HG02763 (cell line): ENCODE results near the gene SLC39A13.
"Not testable (repeated sequence)": the region's sequence is repeated elsewhere in the genome, so short reads cannot be mapped to it uniquely, and the experiment has no call there.

ENCODE experiments used
- ATAC-seq: cut with Tn5 transposase; IDR thresholded peaks from one replicate; pipeline ENCODE4 v1.9.1; 2021; ENCODE audit warnings: mild to moderate bottlenecking, moderate library complexity; ENCODE audit not compliant: unreplicated experiment

The SLC39A13 gene

DNA sequence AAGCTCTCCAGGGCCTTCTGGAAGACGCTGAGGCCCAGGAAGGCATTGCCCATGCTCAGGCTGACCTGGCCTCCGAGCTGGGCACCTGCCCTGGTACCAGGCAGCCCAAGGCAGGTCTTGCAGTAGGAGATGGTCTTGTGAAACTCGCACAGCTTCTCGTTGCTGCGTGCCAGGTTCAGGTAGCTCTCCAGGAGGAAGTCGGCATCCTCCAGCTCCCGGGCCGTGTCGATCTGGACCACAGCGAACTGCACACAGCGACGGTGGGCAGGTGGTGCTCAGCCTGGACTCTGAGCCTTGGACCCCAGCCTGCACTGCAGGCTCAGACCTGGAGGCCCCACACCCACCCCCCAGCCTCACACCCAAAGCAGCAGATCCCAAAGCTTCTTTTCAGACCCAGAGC is 39.5 kb downstream of the SLC39A13 start:
- no peak for ATAC-seq

- ATAC-seq: no peak
These were observed 40.4 kb downstream of the SLC39A13 start, which contains the start of gene RAPSN for GRCh38 chr11:47448566-47449427. RAPSN (minus strand) TSS chr11:47449136; CDS start chr11:47448964, 172 bp downstream.

- no peak for ATAC-seq
These were observed 41.2 kb downstream of the SLC39A13 start for GRCh38 chr11:47449541-47449940.

GRCh38 chr11:47451436-47451835 is 43.0 kb downstream of the SLC39A13 start:
- no peak for ATAC-seq

GRCh38 chr11:47451990-47452389 is 43.6 kb downstream of the SLC39A13 start:
- no peak for ATAC-seq

- ATAC-seq: no peak
These were observed 45.0 kb downstream of the SLC39A13 start for GRCh38 chr11:47453365-47453764.

DNA sequence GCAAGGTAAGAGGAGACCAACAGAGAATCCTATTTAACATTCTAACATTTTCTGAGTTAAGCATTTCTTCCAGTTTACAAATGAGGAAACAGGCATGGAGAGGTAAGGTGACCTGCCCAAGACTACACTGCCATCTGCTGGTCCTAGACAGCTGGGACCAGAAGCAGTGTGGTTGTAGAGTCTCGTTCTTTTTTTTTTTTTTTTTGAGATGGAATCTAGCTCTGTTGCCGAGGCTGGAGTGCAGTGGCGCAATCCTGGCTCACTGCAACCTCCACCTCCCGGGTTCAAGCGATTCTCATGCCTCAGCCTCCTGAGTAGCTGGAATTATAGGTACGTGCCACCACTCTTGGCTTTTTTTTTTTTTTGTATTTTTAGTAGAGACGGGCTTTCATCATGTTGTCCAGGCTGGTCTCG is 45.9 kb downstream of the SLC39A13 start:
- not testable (repeated sequence) for ATAC-seq

GRCh38 chr11:47460571-47461235 is 52.3 kb downstream of the SLC39A13 start:
- ATAC-seq: no peak

DNA sequence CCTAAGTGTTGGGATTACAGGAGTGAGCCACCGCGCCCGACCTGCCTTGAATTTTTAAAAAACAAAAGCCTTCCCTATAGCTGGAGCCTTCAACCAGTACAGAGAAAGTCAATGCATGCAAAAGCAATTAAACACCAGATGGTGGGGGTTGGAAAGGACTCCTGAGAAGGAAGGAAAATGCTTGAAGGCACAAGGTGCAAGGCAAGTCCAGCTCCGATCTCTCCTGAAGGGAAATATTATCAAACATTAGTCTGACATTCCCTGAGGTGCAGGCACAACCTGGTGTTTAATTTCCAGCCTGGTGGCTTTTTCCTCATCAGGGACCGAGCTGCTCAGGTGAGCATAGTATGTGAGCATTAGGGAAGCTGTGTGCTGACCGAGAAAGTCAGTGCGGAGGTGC is 53.5 kb downstream of the SLC39A13 start:
- ATAC-seq: no peak

DNA sequence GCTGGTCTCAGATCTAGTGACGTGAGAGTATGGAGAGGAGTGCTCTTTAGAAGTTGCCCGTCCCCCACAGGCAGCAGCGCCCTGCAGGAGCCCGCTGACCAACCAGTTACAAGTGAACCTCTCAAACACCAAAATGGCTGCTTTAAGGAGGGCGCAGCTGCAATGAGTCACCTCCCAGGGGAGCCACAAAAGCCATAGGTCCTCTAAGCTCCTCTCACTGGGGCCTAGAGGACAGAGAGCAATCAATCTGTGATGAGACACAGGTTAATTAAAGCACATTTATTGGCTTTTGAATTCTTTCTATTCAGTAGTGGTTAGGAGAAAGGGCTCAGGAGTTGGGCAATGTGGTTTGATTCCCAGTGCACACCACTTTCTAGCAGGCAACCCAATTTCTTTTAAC is 56.1 kb downstream of the SLC39A13 start:
- ATAC-seq: no peak
